C4-2B (cell line): ENCODE results near the gene PLXNA4.

Experiments used
- CTCF ChIP-seq: fragments of 450-650 bp; conservative IDR thresholded peaks from 2 replicates; pipeline ENCODE4 v1.5.1; 2017; ENCODE audit warnings: mild to moderate bottlenecking
- ZFX ChIP-seq: fragments of 450-650 bp; IDR thresholded peaks from 2 replicates; pipeline ENCODE4 v1.6.1; 2017

GRCh38 chr7:132503415-132503814 is 72.9 kb downstream of the PLXNA4 start:
- TF ChIP-seq CTCF, result no peak
- no peak for TF ChIP-seq ZFX
